Panc1 (cell line): ENCODE measurements around the gene PAWR. TPM values are rescaled to one million over a fixed set of nuclear protein-coding genes. Genes with fewer than 3 reads are reported as not detected.

Experiments used
- ATAC-seq: fragments of 200-7000 bp; cut with Tn5 transposase; 2 replicates; pipeline ENCODE4 v1.9.1; 2020; ENCODE audit warnings: mild to moderate bottlenecking, moderate library complexity
- BruUV-seq: library from RNA; stranded (reverse); fragments of 400-500 nt; replicated peaks from 2 replicates; lab custom pipeline; 2021; lab: Mats Ljungman, UMichigan
- CTCF ChIA-PET: fragments of 300-600 bp; sonication (Branson Sonifier 250); formaldehyde crosslinking; loops from one replicate; lab custom pipeline; 2022; ENCODE audit warnings: antibody characterized with exemption; lab: Charles Lee
- POLR2A ChIA-PET: fragments of 300-600 bp; sonication (Branson Sonifier 250); formaldehyde crosslinking; loops from one replicate; lab custom pipeline; 2022; ENCODE audit warnings: antibody characterized with exemption; lab: Charles Lee
- DNase-seq: peaks from one replicate; pipeline ENCODE4 v3.0.0-alpha.2; 2010; ENCODE audit warnings: low read depth, low spot score
- H3K27ac ChIP-seq: 2 replicates; pipeline ENCODE4 v1.5.1; 2011; ENCODE audit warnings: mild to moderate bottlenecking, low read length, inconsistent platforms
- H3K27me3 ChIP-seq: fragments of 200-500 bp; sonication (Bioruptor generic); 2 replicates; pipeline ENCODE4 v1.6.0; 2014; ENCODE audit warnings: low read length, inconsistent platforms; ENCODE audit not compliant: control insufficient read depth, insufficient read depth
- H3K36me3 ChIP-seq: fragments of 200-500 bp; sonication (Bioruptor generic); 2 replicates; pipeline ENCODE4 v1.5.1; 2014; ENCODE audit warnings: inconsistent platforms, mild to moderate bottlenecking, low read length, moderate library complexity; ENCODE audit not compliant: control insufficient read depth, insufficient read depth
- H3K4me1 ChIP-seq: 2 replicates; pipeline ENCODE4 v1.5.1; 2011; ENCODE audit warnings: inconsistent platforms, mild to moderate bottlenecking, low read length, moderate library complexity; ENCODE audit not compliant: control insufficient read depth, insufficient read depth
- H3K4me3 ChIP-seq, 2 experiments: 2 replicates each; pipeline ENCODE4 v1.5.1; 2011 to 2012; ENCODE audit warnings: low read depth in 2 of 2, low read length in 2 of 2, mild to moderate bottlenecking in 2 of 2, inconsistent platforms in 1 of 2, moderate library complexity in 1 of 2
- H3K9me3 ChIP-seq: fragments of 200-500 bp; sonication (Bioruptor generic); 2 replicates; pipeline ENCODE4 v1.5.1; 2014; ENCODE audit warnings: low read depth, mild to moderate bottlenecking, inconsistent platforms, low read length, moderate library complexity; ENCODE audit not compliant: control insufficient read depth, insufficient read depth
- POLR2AphosphoS5 ChIP-seq: IDR thresholded peaks from 2 replicates; pipeline ENCODE4 v1.6.1; 2012; ENCODE audit warnings: mild to moderate bottlenecking, low read depth, low read length, moderate library complexity
- SIN3A ChIP-seq: IDR thresholded peaks from 2 replicates; pipeline ENCODE4 v1.6.1; 2012; ENCODE audit warnings: low read depth, mild to moderate bottlenecking, low read length, moderate library complexity, borderline replicate concordance; ENCODE audit not compliant: insufficient read depth
- TCF7L2 ChIP-seq: IDR thresholded peaks from 2 replicates; pipeline ENCODE4 v1.6.1; 2011; ENCODE audit warnings: mild to moderate bottlenecking, low read depth, low read length, inconsistent platforms
- in situ Hi-C: cut with HindIII; loops from 2 replicates; pipeline ENCODE4 v1.10.0; 2016; ENCODE audit warnings: low sequenced_read_pairs, low pct_unique_long_range_greater_than_20kb
- intact Hi-C: fragments of 100-400 bp; cut with micrococcal nuclease; formaldehyde crosslinking; loops from one replicate; pipeline ENCODE4 v1.10.0; 2022; ENCODE audit not compliant: unreplicated experiment
- total RNA-seq: library from RNA; stranded (reverse); gene quantifications from one replicate; pipeline ENCODE4 v1.2.1, GENCODE V29; 2021; ENCODE audit not compliant: unreplicated experiment
- TF ChIP-seq, protein P1 (sequence below): fragments of 450-650 bp; IDR thresholded peaks from 2 replicates; pipeline ENCODE4 v1.5.1; 2017; ENCODE audit warnings: mild to moderate bottlenecking
- TF ChIP-seq, protein P2 (sequence below), 2 experiments: IDR thresholded peaks; 2 replicates each; pipeline ENCODE4 v1.6.1; 2011 to 2012; ENCODE audit warnings: low read depth in 2 of 2, control low read depth in 1 of 2, low read length in 1 of 2, mild to moderate bottlenecking in 1 of 2, moderate library complexity in 1 of 2; ENCODE audit not compliant: insufficient read depth in 1 of 2

PAWR gene
- total RNA-seq, 1 experiment from 2014 or later = 142 TPM

DNA sequence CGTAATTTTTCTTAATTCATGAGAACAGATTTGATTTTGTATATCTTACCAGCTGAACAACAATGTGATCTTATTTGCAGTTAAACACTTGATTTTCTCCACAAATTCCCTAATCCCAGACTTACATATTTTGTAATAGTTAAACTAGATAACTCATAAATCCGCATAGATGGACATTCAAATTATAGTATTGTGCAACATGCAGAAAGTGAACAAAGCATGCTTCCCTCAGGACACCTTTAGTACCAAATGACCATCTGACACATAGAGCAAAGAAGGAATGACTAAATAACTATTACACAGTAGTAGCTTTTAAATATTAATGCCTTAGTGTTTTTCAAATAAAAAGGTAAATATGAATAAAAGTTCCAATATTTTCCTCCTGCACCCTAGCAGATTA lies 88.9 kb downstream of the PAWR start:
- Histone ChIP-seq H3K27me3 (no peaks in the 10 kb centered on the region), H3K27ac (no peak overlapping the region), H3K9me3 (no peaks in the 10 kb centered on the region), H3K4me3 (no peak overlapping the region), H3K36me3 (0 out of 2 replicates have a peak, but pooled peaks cover 2% of the 10 kb centered on the region), H3K4me1 (no peaks in the 10 kb centered on the region)
- ATAC-seq (no peak), DNase-seq (no peak)
- intact Hi-C loops (no loop called here), in situ Hi-C loops (no loop called here)
- TSS peak; percentile 0 for BruUV-seq
- ChIA-PET CTCF (no interaction called here), POLR2A (no interaction called here)
- TF ChIP-seq, protein P1, sequence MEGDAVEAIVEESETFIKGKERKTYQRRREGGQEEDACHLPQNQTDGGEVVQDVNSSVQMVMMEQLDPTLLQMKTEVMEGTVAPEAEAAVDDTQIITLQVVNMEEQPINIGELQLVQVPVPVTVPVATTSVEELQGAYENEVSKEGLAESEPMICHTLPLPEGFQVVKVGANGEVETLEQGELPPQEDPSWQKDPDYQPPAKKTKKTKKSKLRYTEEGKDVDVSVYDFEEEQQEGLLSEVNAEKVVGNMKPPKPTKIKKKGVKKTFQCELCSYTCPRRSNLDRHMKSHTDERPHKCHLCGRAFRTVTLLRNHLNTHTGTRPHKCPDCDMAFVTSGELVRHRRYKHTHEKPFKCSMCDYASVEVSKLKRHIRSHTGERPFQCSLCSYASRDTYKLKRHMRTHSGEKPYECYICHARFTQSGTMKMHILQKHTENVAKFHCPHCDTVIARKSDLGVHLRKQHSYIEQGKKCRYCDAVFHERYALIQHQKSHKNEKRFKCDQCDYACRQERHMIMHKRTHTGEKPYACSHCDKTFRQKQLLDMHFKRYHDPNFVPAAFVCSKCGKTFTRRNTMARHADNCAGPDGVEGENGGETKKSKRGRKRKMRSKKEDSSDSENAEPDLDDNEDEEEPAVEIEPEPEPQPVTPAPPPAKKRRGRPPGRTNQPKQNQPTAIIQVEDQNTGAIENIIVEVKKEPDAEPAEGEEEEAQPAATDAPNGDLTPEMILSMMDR = no peak
- TF ChIP-seq SIN3A = no peak
- no peak for TF ChIP-seq POLR2AphosphoS5
- TF ChIP-seq TCF7L2 = no peak
- TF ChIP-seq, protein P2, sequence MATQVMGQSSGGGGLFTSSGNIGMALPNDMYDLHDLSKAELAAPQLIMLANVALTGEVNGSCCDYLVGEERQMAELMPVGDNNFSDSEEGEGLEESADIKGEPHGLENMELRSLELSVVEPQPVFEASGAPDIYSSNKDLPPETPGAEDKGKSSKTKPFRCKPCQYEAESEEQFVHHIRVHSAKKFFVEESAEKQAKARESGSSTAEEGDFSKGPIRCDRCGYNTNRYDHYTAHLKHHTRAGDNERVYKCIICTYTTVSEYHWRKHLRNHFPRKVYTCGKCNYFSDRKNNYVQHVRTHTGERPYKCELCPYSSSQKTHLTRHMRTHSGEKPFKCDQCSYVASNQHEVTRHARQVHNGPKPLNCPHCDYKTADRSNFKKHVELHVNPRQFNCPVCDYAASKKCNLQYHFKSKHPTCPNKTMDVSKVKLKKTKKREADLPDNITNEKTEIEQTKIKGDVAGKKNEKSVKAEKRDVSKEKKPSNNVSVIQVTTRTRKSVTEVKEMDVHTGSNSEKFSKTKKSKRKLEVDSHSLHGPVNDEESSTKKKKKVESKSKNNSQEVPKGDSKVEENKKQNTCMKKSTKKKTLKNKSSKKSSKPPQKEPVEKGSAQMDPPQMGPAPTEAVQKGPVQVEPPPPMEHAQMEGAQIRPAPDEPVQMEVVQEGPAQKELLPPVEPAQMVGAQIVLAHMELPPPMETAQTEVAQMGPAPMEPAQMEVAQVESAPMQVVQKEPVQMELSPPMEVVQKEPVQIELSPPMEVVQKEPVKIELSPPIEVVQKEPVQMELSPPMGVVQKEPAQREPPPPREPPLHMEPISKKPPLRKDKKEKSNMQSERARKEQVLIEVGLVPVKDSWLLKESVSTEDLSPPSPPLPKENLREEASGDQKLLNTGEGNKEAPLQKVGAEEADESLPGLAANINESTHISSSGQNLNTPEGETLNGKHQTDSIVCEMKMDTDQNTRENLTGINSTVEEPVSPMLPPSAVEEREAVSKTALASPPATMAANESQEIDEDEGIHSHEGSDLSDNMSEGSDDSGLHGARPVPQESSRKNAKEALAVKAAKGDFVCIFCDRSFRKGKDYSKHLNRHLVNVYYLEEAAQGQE (IDR thresholded peaks at IDR 0.05; ENCODE audit: insufficient read depth in 1 of 2, low read depth in 2 of 2, low read length in 1 of 2) = no peak

DNA sequence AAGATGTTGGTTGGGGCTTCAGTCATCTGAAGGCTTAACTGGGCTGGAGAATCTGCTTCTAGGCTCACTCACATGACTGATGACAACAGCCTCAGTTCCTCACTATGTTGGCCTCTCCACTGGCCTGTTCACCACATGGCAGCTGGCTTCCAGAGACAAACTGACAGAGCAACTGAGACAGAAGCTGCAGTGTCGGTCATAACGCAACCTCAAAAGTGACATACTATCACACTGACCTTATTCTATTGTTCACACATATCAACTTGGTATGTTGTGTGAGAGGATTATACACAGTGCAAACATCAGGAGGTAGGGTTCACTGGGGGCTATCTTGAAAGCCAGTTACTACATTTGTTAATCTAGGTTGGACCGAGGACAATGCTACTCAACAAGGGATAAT lies 92.9 kb downstream of the PAWR start:
- BruUV-seq = no TSS peak
- TF ChIP-seq POLR2AphosphoS5 (no peak), SIN3A (no peak)
- TF ChIP-seq, protein P2 (IDR thresholded peaks at IDR 0.05; ENCODE audit: insufficient read depth in 1 of 2, low read depth in 2 of 2, low read length in 1 of 2) = no peak
- H3K27ac ChIP-seq = no peak overlapping the region
- ChIA-PET CTCF (no interaction called here), POLR2A (no interaction called here)
- peaks cover 3% of the 10 kb centered on the region; the same call in 1 of the 2 replicates for H3K36me3 ChIP-seq
- in situ Hi-C loops (no loop called here), intact Hi-C loops (no loop called here)
- DNase-seq (no peak), ATAC-seq (peak; percentile 60)
- no peaks in the 10 kb centered on the region for H3K27me3 ChIP-seq
- H3K4me3 ChIP-seq = no peak overlapping the region
- no peaks in the 10 kb centered on the region for H3K4me1 ChIP-seq
- no peaks in the 10 kb centered on the region for H3K9me3 ChIP-seq
